ENCODE data around the gene MEGF11.

MEGF11 gene

GRCh38 chr15:65901836-65902235, 351.7 kb downstream of the MEGF11 start:
- no peak overlapping the region for H3K27ac ChIP-seq (ENCODE audit: low read depth, low read length)
- H3K27me3 ChIP-seq (ENCODE audit: control insufficient read depth in 5 of 5, insufficient read depth in 4 of 5, low read length in 5 of 5) = no peaks in the 10 kb centered on the region
- H3K9me3 ChIP-seq (ENCODE audit: control insufficient read depth in 5 of 5, low read length in 5 of 5) = no peaks in the 10 kb centered on the region
- peaks cover 44 to 73% (median 53%) of the 10 kb centered on the region in 5 donors for H3K36me3 ChIP-seq (ENCODE audit: control insufficient read depth in 5 of 5, insufficient read depth in 5 of 5, low read length in 5 of 5)
- H3K4me3 ChIP-seq (ENCODE audit: low read depth in 1 of 5, low read length in 5 of 5) = no peak overlapping the region
- H3K4me1 ChIP-seq (ENCODE audit: control insufficient read depth in 5 of 5, insufficient read depth in 5 of 5, low read length in 5 of 5) = peaks cover 0 to 24% (median 6%) of the 10 kb centered on the region in 5 donors
- no peak overlapping the region for H3K9ac ChIP-seq (ENCODE audit: low read length in 5 of 5)

- Histone ChIP-seq H3K27ac (ENCODE audit: low read depth, low read length) (no peak overlapping the region), H3K4me3 (ENCODE audit: low read depth in 1 of 5, low read length in 5 of 5) (no peak overlapping the region), H3K4me1 (ENCODE audit: control insufficient read depth in 5 of 5, insufficient read depth in 5 of 5, low read length in 5 of 5) (peaks cover 0 to 27% (median 6%) of the 10 kb centered on the region in 5 donors), H3K36me3 (ENCODE audit: control insufficient read depth in 5 of 5, insufficient read depth in 5 of 5, low read length in 5 of 5) (peaks cover 44 to 73% (median 57%) of the 10 kb centered on the region in 5 donors), H3K9ac (ENCODE audit: low read length in 5 of 5) (no peak overlapping the region), H3K27me3 (ENCODE audit: control insufficient read depth in 5 of 5, insufficient read depth in 4 of 5, low read length in 5 of 5) (no peaks in the 10 kb centered on the region), H3K9me3 (ENCODE audit: control insufficient read depth in 5 of 5, low read length in 5 of 5) (no peaks in the 10 kb centered on the region)
Observed at GRCh38 chr15:65901336-65901735, 352.2 kb downstream of the MEGF11 start.

GRCh38 chr15:65900488-65900887, 353.1 kb downstream of the MEGF11 start:
- Histone ChIP-seq H3K9me3 (ENCODE audit: control insufficient read depth in 5 of 5, low read length in 5 of 5) (no peaks in the 10 kb centered on the region), H3K27me3 (ENCODE audit: control insufficient read depth in 5 of 5, insufficient read depth in 4 of 5, low read length in 5 of 5) (no peaks in the 10 kb centered on the region), H3K27ac (ENCODE audit: low read depth, low read length) (no peak overlapping the region), H3K36me3 (ENCODE audit: control insufficient read depth in 5 of 5, insufficient read depth in 5 of 5, low read length in 5 of 5) (peaks cover 39 to 69% (median 54%) of the 10 kb centered on the region in 5 donors), H3K9ac (ENCODE audit: low read length in 5 of 5) (no peak overlapping the region), H3K4me1 (ENCODE audit: control insufficient read depth in 5 of 5, insufficient read depth in 5 of 5, low read length in 5 of 5) (peaks cover 0 to 31% (median 6%) of the 10 kb centered on the region in 5 donors), H3K4me3 (ENCODE audit: low read depth in 1 of 5, low read length in 5 of 5) (no peak overlapping the region)

- no peak overlapping the region for H3K9ac ChIP-seq (ENCODE audit: low read length in 5 of 5)
- H3K4me1 ChIP-seq (ENCODE audit: control insufficient read depth in 5 of 5, insufficient read depth in 5 of 5, low read length in 5 of 5) = peaks cover 0 to 11% (median 0%) of the 10 kb centered on the region in 5 donors
- peaks cover 41 to 57% (median 53%) of the 10 kb centered on the region in 5 donors for H3K36me3 ChIP-seq (ENCODE audit: control insufficient read depth in 5 of 5, insufficient read depth in 5 of 5, low read length in 5 of 5)
- H3K27me3 ChIP-seq (ENCODE audit: control insufficient read depth in 5 of 5, insufficient read depth in 4 of 5, low read length in 5 of 5) = no peaks in the 10 kb centered on the region
- H3K9me3 ChIP-seq (ENCODE audit: control insufficient read depth in 5 of 5, low read length in 5 of 5) = no peaks in the 10 kb centered on the region
- H3K4me3 ChIP-seq (ENCODE audit: low read depth in 1 of 5, low read length in 5 of 5) = no peak overlapping the region
- H3K27ac ChIP-seq (ENCODE audit: low read depth, low read length) = no peak overlapping the region
Observed at GRCh38 chr15:65896236-65896635, 357.3 kb downstream of the MEGF11 start.

- peaks cover 0 to 11% (median 0%) of the 10 kb centered on the region in 5 donors for H3K4me1 ChIP-seq (ENCODE audit: control insufficient read depth in 5 of 5, insufficient read depth in 5 of 5, low read length in 5 of 5)
- H3K36me3 ChIP-seq (ENCODE audit: control insufficient read depth in 5 of 5, insufficient read depth in 5 of 5, low read length in 5 of 5) = peaks cover 26 to 61% (median 37%) of the 10 kb centered on the region in 5 donors
- no peak overlapping the region for H3K9ac ChIP-seq (ENCODE audit: low read length in 5 of 5)
- no peaks in the 10 kb centered on the region for H3K9me3 ChIP-seq (ENCODE audit: control insufficient read depth in 5 of 5, low read length in 5 of 5)
- no peak overlapping the region for H3K4me3 ChIP-seq (ENCODE audit: low read depth in 1 of 5, low read length in 5 of 5)
- H3K27me3 ChIP-seq (ENCODE audit: control insufficient read depth in 5 of 5, insufficient read depth in 4 of 5, low read length in 5 of 5) = no peaks in the 10 kb centered on the region
- no peak overlapping the region for H3K27ac ChIP-seq (ENCODE audit: low read depth, low read length)
Observed at GRCh38 chr15:65893060-65893459, 360.5 kb downstream of the MEGF11 start.

- Histone ChIP-seq H3K27me3 (ENCODE audit: control insufficient read depth in 5 of 5, insufficient read depth in 4 of 5, low read length in 5 of 5) (no peaks in the 10 kb centered on the region), H3K9me3 (ENCODE audit: control insufficient read depth in 5 of 5, low read length in 5 of 5) (no peaks in the 10 kb centered on the region), H3K4me3 (ENCODE audit: low read depth in 1 of 5, low read length in 5 of 5) (no peak overlapping the region), H3K9ac (ENCODE audit: low read length in 5 of 5) (no peak overlapping the region), H3K36me3 (ENCODE audit: control insufficient read depth in 5 of 5, insufficient read depth in 5 of 5, low read length in 5 of 5) (peaks cover 33 to 79% (median 42%) of the 10 kb centered on the region in 5 donors), H3K4me1 (ENCODE audit: control insufficient read depth in 5 of 5, insufficient read depth in 5 of 5, low read length in 5 of 5) (no peaks in the 10 kb centered on the region), H3K27ac (ENCODE audit: low read depth, low read length) (no peak overlapping the region)
Observed at GRCh38 chr15:65888981-65889380, 364.6 kb downstream of the MEGF11 start.

GRCh38 chr15:65887565-65887964, 366.0 kb downstream of the MEGF11 start:
- Histone ChIP-seq H3K36me3 (ENCODE audit: control insufficient read depth in 5 of 5, insufficient read depth in 5 of 5, low read length in 5 of 5) (peaks cover 33 to 79% (median 50%) of the 10 kb centered on the region in 5 donors), H3K4me3 (ENCODE audit: low read depth in 1 of 5, low read length in 5 of 5) (no peak overlapping the region), H3K4me1 (ENCODE audit: control insufficient read depth in 5 of 5, insufficient read depth in 5 of 5, low read length in 5 of 5) (no peaks in the 10 kb centered on the region), H3K27me3 (ENCODE audit: control insufficient read depth in 5 of 5, insufficient read depth in 4 of 5, low read length in 5 of 5) (no peaks in the 10 kb centered on the region), H3K9me3 (ENCODE audit: control insufficient read depth in 5 of 5, low read length in 5 of 5) (no peaks in the 10 kb centered on the region), H3K27ac (ENCODE audit: low read depth, low read length) (no peak overlapping the region), H3K9ac (ENCODE audit: low read length in 5 of 5) (no peak overlapping the region)

GRCh38 chr15:65885668-65886218, 367.8 kb downstream of the MEGF11 start:
- H3K4me3 ChIP-seq (ENCODE audit: low read depth in 1 of 5, low read length in 5 of 5) = no peak overlapping the region
- no peak overlapping the region for H3K27ac ChIP-seq (ENCODE audit: low read depth, low read length)
- peaks cover 38 to 87% (median 53%) of the 10 kb centered on the region in 5 donors for H3K36me3 ChIP-seq (ENCODE audit: control insufficient read depth in 5 of 5, insufficient read depth in 5 of 5, low read length in 5 of 5)
- H3K4me1 ChIP-seq (ENCODE audit: control insufficient read depth in 5 of 5, insufficient read depth in 5 of 5, low read length in 5 of 5) = peaks cover 0 to 5% (median 0%) of the 10 kb centered on the region in 5 donors
- no peaks in the 10 kb centered on the region for H3K9me3 ChIP-seq (ENCODE audit: control insufficient read depth in 5 of 5, low read length in 5 of 5)
- no peak overlapping the region for H3K9ac ChIP-seq (ENCODE audit: low read length in 5 of 5)
- no peaks in the 10 kb centered on the region for H3K27me3 ChIP-seq (ENCODE audit: control insufficient read depth in 5 of 5, insufficient read depth in 4 of 5, low read length in 5 of 5)

GRCh38 chr15:65884511-65884910, 369.0 kb downstream of the MEGF11 start:
- no peak overlapping the region for H3K27ac ChIP-seq (ENCODE audit: low read depth, low read length)
- H3K27me3 ChIP-seq (ENCODE audit: control insufficient read depth in 5 of 5, insufficient read depth in 4 of 5, low read length in 5 of 5) = no peaks in the 10 kb centered on the region
- H3K36me3 ChIP-seq (ENCODE audit: control insufficient read depth in 5 of 5, insufficient read depth in 5 of 5, low read length in 5 of 5) = peaks cover 46 to 87% (median 66%) of the 10 kb centered on the region in 5 donors
- H3K9ac ChIP-seq (ENCODE audit: low read length in 5 of 5) = no peak overlapping the region
- no peaks in the 10 kb centered on the region for H3K9me3 ChIP-seq (ENCODE audit: control insufficient read depth in 5 of 5, low read length in 5 of 5)
- peaks cover 0 to 5% (median 0%) of the 10 kb centered on the region in 5 donors for H3K4me1 ChIP-seq (ENCODE audit: control insufficient read depth in 5 of 5, insufficient read depth in 5 of 5, low read length in 5 of 5)
- H3K4me3 ChIP-seq (ENCODE audit: low read depth in 1 of 5, low read length in 5 of 5) = no peak overlapping the region

GRCh38 chr15:65883571-65883970, 370.0 kb downstream of the MEGF11 start:
- Histone ChIP-seq H3K4me1 (ENCODE audit: control insufficient read depth in 5 of 5, insufficient read depth in 5 of 5, low read length in 5 of 5) (peaks cover 0 to 5% (median 0%) of the 10 kb centered on the region in 5 donors), H3K36me3 (ENCODE audit: control insufficient read depth in 5 of 5, insufficient read depth in 5 of 5, low read length in 5 of 5) (peaks cover 47 to 88% (median 64%) of the 10 kb centered on the region in 5 donors), H3K27me3 (ENCODE audit: control insufficient read depth in 5 of 5, insufficient read depth in 4 of 5, low read length in 5 of 5) (no peaks in the 10 kb centered on the region), H3K9ac (ENCODE audit: low read length in 5 of 5) (no peak overlapping the region), H3K9me3 (ENCODE audit: control insufficient read depth in 5 of 5, low read length in 5 of 5) (no peaks in the 10 kb centered on the region), H3K27ac (ENCODE audit: low read depth, low read length) (no peak overlapping the region), H3K4me3 (ENCODE audit: low read depth in 1 of 5, low read length in 5 of 5) (no peak overlapping the region)

Measured in subcutaneous abdominal adipose tissue (tissue), 5 donors.